H1 (cell line): ENCODE measurements around the gene C1RL. TPM values are rescaled to one million over a fixed set of nuclear protein-coding genes. Genes with fewer than 3 reads are reported as not detected.

Source experiments
- ATF2 ChIP-seq: IDR thresholded peaks from 2 replicates; pipeline ENCODE4 v1.6.1; 2012; ENCODE audit warnings: low read length, inconsistent platforms
- CBX5 ChIP-seq: fragments of 300-800, 300-1000 bp; sonication (generic); IDR thresholded peaks from 2 replicates; pipeline ENCODE4 v1.7.1; 2016; ENCODE audit warnings: antibody characterized with exemption, low read length, low read depth
- CHD7 ChIP-seq: fragments of 300-600 bp; sonication (generic); IDR thresholded peaks from 2 replicates; pipeline ENCODE4 v1.7.1; 2012; ENCODE audit warnings: low read length, moderate library complexity, mild to moderate bottlenecking, inconsistent platforms; ENCODE audit not compliant: insufficient replicate concordance
- NANOG ChIP-seq: IDR thresholded peaks from 2 replicates; pipeline ENCODE4 v1.6.1; 2011; ENCODE audit warnings: low read length, low read depth, mild to moderate bottlenecking, inconsistent platforms; ENCODE audit not compliant: insufficient read depth, poor library complexity, severe bottlenecking
- POU5F1 ChIP-seq: IDR thresholded peaks from 2 replicates; pipeline ENCODE4 v1.6.1; 2011; ENCODE audit warnings: low read depth, mild to moderate bottlenecking, low read length, moderate library complexity
- RFX5 ChIP-seq: IDR thresholded peaks from 2 replicates; pipeline ENCODE4 v1.6.1; 2011; ENCODE audit warnings: low read depth, low read length, improper control_type of control experiment, borderline replicate concordance
- RXRA ChIP-seq: IDR thresholded peaks from 2 replicates; pipeline ENCODE4 v1.6.1; 2011; ENCODE audit warnings: low read depth, mild to moderate bottlenecking, low read length, moderate library complexity; ENCODE audit not compliant: insufficient read depth
- SUZ12 ChIP-seq: fragments of 200-600 bp; sonication (generic); IDR thresholded peaks from 2 replicates; pipeline ENCODE4 v1.6.1; 2012; ENCODE audit warnings: mild to moderate bottlenecking, inconsistent platforms, low read length, moderate library complexity, mixed read lengths
- TAF7 ChIP-seq: optimal IDR thresholded peaks from 2 replicates; pipeline ENCODE3; 2011; ENCODE audit warnings: low read depth, mild to moderate bottlenecking, inconsistent platforms, low read length, moderate library complexity, borderline replicate concordance
- polyA plus RNA-seq, 7 experiments: library from polyadenylated mRNA; depleted of rRNA in 3 of 7; stranded (reverse) in 5 of 7; unstranded in 2 of 7; fragments of >200 nt in 5 of 7; fragments of 200-250 nt in 2 of 7; gene quantifications; 1 replicate in 5 of 7; 2 replicates in 1 of 7; 4 replicates in 1 of 7; pipeline versions ENCODE4 v1.2.1 to v1.2.3, GENCODE V29; 2011 to 2013; ENCODE audit warnings: missing spikeins in 2 of 7, mixed read lengths in 2 of 7
- total RNA-seq: library from RNA; stranded (reverse); fragmentation: NEBNext Ultra II Directional; extraction: Animal tissue kit (Norgen Biotek cat#: 25700); gene quantifications from 2 replicates; pipeline ENCODE4 v1.2.1, GENCODE V29; 2021

C1RL gene
- total and polyA plus RNA-seq, 2 of the 8 experiments (the other 6 are each of a cell fraction or from before 2014, with no cell fraction given) = 11.4 to 15.5 TPM

- TF ChIP-seq CHD7 (no peak), ATF2 (no peak), TAF7 (no peak), RFX5 (no peak), CBX5 (no peak), RXRA (no peak), SUZ12 (no peak), NANOG (no peak), POU5F1 (no peak)
These were observed 1.4 kb downstream of the C1RL start (continued) for GRCh38 chr12:7107636-7108002.
